Panc1 (cell line): ENCODE measurements around the gene PANX2.

Experiments
- CTCF ChIP-seq: fragments of 450-650 bp; IDR thresholded peaks from 2 replicates; pipeline ENCODE4 v1.5.1; 2017; ENCODE audit warnings: mild to moderate bottlenecking
- POLR2AphosphoS5 ChIP-seq: IDR thresholded peaks from 2 replicates; pipeline ENCODE4 v1.6.1; 2012; ENCODE audit warnings: mild to moderate bottlenecking, low read depth, low read length, moderate library complexity

- TF ChIP-seq CTCF = no peak
- TF ChIP-seq POLR2AphosphoS5 = no peak
These were observed 53.5 kb downstream of the PANX2 start for GRCh38 chr22:50224071-50224470.
